Fibroblast of skin of back (primary cell): ENCODE results near the gene DRAP1.
"Not testable (repeated sequence)": the region's sequence is repeated elsewhere in the genome, so short reads cannot be mapped to it uniquely, and the experiment has no call there.

Experiments used
- DNase-seq: peaks from one replicate; pipeline ENCODE4 v3.0.0-alpha.2; 2013

The DRAP1 gene

DNA sequence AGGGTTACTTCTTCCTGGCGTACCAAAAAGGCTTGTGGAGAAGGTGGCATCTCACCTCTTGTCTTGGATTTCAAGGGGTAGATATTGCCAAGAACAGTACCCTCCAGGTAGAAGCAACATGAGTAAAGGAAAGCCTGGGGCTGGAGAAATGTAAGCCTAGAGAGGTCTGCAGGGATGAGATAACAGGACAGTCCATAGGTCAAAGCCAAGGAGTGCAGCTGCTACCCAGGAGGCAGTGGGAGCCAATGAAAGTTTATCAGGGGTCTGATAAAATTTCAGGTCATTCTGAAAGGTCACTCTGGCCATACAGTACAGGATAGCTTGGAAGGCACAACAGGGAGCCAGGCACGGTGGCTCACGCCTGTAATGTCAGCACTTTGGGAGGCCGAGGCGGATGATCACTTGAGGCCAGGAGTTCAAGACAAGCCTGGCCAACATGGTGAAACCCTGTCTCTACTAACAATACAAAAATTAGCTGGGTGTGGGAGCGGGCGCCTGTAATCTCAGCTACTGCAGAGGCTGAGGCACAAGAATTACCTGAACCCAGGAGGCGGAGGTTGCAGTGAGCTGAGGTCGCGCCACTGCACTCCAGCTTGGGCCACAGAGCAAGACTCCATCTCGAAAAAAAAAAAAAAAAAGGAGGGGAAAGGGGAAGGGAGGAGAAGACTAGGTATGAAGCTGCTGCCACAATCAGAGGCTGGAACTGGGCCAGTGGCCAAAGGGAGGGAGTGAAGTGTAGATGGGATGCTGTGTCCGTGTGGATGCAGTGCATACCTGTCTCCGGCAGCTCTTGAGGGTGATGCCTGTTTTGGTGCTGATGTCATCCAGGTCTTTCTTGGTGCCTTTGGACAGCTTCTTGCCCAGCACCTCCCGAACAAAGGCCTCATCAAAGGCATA is 32.2 kb upstream of the DRAP1 start:
- no peak for DNase-seq

DNA sequence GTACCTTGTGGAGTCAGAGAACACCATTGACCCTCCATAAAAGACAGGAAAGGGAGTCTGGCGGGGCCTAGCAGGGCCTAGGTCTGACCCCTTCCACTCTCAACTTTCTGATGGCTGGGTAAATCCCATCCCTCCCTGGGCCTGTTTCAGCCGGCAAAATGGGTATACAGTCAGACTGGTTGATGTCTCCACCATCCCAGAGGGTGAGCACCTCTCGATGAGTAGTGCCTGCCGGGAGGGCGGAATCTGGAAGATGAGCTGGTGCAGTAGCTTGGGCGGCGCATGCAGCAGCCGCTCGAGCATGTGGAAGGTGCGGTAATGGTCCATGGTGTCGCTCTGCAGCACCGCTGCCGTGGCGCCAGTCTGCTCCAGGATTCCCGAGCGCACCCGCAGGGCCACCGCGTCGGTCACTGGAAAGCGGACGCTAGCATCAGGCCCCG is 31.5 kb upstream of the DRAP1 start:
- no peak for DNase-seq

DNA sequence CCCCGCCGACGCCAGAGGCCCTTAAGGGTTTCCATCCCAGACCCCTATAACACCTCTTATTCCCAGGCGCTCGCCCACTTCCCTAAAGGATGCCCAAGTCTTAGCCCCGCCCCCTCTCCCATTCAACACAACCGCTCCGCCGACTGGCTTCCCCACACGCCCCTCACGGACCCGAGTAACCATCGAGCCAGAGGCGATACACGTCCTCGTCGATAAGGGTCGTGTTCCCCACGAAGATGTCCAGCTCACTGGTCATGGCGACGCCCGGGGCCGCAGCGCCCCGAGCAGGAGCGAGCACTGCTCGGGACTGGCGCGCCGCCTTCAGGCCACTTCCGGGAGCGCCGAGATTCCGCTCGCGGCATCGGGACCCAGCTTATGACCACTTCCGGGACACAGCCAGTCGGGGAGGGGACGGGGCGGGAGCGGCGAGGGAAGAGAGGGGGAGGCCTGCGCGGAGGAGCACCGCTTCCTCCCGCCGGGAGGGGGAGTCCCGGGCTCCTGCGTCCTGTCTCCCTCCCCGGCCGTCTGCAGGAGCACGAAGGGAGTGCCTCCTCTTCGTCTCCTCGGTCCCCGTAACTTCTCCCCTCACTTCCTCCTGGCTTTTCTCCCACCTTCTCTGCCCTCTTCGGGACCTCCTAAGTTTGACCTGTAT is 30.9 kb upstream of the DRAP1 start, which contains the start of gene FIBP:
TSS of gene FIBP (minus strand) at position 309 of the 652 bp plus-strand sequence. CDS start at position 256, 53 bp downstream.
- peak; percentile 97 for DNase-seq

DNA sequence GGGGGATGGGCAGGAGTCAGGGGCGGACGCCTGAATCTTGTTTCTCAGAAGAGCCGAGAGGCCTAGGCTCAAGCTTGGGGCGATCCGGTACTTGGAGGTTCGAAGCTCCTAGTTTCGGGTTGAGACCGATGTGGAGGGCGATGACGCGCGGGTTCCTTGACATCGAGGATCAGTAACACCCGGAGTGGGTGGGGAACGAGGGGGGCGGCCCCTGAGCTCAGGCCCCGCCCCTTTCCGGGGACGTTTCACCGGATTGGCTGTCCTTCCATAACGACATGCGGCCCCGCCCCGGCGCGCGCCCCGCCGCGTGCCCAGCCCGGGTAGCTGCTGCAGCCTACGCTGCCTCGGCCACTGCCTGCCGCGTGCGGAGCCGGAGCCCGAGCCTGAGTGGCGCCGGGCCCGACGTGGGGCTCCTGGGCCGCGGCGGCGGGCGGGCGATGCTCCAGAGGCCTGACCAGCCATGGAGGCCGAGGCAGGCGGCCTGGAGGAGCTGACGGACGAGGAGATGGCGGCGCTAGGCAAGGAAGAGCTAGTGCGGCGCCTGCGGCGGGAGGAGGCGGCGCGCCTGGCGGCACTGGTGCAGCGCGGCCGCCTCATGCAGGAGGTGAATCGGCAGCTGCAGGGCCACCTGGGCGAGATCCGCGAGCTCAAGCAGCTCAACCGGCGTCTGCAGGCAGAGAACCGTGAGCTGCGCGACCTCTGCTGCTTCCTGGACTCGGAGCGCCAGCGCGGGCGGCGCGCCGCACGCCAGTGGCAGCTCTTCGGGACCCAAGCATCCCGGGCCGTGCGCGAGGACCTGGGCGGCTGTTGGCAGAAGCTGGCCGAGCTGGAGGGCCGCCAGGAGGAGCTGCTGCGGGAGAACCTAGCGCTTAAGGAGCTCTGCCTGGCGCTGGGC is 28.7 kb upstream of the DRAP1 start, which contains the start of gene CCDC85B:
TSS of gene CCDC85B (plus strand) at position 350 of the 895 bp plus-strand sequence. CDS start at position 461, 111 bp downstream.
- peak; percentile 96 for DNase-seq

DNA sequence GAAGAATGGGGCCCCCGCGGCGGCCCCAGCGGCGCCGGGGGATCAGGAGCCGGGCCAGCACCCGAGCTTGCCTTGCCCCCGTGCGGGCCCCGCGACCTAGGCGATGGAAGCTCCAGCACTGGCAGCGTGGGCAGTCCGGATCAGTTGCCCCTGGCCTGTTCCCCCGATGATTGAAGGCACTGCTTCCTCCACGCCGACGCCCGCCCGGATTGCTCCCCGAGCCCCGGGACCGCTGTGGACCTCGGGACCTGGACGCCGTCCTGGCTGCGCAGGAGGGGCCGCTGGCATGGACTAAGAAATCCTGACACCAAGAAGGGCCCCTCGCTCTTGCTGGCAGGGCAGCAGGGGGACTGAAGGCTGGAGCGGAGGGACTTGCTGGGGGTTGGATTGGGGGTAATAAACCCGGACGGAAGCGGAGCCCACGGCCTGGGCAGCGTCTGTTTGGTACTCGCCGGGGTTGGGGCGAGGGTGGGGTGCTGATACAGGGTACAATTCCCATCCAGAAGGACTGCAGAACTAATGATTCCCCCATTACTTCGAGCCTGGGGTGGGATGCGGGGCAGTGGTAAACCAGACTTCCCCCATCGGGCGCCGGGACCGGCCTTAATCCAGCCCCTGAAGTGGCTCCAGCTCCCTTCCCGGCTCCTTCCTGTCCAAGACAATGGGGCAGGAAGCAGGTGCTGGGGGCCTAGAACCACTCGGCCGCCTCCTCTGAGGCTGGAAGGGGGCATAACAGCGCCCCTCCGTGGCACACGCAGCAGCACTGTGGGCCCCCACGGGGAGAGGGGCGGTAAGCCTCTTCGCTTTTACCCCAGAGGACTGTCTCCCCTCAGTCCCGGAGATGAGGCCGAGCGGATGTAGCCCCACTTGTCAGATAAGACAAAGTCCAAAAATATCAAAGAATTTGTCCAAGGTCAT is 27.7 kb upstream of the DRAP1 start:
- DNase-seq, result peak; percentile 43

DNA sequence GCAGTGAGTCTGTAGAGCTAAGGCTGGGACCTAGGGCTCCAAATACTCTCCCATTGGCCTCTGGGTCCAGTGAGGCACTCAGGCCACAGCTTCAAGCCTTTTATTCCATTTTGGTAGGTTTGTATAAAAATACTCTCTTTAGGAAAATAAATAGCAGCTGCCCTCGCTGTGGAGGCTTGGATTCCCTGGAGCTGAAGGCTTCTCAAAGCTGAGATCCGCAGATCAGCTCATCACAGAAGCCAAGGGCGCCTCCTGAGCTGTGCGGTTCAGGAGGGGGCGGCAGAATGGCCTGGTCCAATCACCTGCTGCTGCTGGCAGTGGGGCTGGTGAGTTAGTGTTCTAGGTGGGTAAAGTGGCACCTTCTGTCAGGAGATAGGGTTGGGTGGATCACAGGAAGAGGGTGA is 27.1 kb upstream of the DRAP1 start:
- not testable (repeated sequence) for DNase-seq

DNA sequence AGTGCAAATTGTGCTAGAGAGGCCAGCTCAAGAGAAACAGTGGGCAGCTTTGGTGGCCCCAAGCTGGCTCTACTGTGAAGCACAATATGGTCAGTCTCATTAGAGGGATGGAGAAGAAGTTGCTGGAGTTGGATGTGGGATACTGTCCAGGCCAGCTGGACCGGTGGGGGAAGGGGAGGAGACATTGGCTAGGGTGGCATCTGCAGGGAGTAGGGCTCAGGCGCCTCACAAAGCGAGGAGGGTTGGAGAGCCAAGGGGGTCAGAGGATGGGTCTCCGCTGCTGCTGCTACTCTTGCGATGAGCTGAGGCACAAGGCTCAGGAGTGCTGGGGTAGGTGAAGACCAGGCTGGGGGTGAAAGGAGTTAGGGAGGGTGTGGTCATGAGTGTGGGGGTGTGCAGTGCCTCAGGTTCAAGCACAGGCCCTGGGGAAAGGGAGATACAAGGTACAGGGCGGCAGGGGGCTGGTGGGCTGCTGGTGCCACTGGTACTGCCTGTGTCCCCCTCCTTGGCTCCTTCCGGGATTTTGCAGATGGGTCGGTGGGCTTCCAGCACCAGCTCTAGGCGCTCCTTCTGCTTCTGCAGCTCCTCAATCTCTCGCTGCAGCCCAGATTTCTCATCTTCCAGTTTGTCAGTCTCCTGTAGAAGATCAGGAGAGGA is 26.4 kb upstream of the DRAP1 start:
- DNase-seq, result no peak

DNA sequence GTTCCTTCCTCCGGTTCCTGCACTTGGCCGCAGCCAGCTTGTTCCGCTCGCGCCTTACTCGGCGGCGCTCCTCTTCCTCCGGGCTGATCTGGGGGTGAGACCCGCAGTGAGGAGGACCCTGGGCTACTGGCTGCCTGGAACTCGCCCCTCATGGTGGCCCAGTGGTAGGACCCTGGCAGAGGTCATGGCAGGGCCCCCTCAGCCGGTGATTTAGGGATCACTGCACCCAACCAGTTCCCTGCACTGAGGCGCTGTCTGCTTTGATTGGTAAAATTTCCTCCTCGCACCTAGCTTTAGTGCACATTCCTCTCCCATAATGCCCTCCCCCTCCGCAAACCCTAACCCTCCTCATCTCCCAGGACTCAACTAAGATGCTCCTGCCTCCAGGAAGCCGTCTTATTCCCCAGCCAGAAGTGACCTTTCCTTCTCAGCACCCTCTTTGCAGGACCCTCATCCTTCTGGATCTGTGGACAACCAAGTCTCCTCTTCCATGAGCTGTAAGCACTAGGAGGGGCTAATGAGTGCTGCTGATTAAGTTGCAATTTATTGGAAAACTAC is 25.1 kb upstream of the DRAP1 start:
- DNase-seq, result no peak

DNA sequence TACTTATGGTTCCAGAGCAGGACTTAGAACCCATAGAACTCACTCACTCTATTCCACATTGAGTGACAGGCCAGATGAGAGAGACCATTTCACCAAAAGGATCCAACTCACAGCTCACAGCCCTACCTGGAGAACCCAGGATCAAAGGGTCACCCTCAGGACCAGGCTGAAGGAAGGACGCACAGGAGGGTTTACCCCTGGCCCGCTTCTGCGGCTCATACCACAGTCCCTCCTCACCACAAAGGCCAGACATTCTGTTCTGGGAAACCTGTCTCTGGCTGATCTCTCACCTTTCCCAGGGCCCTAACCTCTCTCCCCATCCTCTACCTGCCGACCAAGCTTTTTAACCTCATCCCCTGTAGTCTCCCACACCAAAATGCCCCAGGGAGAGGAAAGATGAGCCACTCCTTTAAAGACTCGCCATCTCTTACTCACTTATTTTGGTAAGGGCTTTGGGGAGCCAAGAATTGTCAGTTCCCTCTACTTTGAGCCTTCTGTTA is 23.7 kb upstream of the DRAP1 start:
- DNase-seq, result no peak

DNA sequence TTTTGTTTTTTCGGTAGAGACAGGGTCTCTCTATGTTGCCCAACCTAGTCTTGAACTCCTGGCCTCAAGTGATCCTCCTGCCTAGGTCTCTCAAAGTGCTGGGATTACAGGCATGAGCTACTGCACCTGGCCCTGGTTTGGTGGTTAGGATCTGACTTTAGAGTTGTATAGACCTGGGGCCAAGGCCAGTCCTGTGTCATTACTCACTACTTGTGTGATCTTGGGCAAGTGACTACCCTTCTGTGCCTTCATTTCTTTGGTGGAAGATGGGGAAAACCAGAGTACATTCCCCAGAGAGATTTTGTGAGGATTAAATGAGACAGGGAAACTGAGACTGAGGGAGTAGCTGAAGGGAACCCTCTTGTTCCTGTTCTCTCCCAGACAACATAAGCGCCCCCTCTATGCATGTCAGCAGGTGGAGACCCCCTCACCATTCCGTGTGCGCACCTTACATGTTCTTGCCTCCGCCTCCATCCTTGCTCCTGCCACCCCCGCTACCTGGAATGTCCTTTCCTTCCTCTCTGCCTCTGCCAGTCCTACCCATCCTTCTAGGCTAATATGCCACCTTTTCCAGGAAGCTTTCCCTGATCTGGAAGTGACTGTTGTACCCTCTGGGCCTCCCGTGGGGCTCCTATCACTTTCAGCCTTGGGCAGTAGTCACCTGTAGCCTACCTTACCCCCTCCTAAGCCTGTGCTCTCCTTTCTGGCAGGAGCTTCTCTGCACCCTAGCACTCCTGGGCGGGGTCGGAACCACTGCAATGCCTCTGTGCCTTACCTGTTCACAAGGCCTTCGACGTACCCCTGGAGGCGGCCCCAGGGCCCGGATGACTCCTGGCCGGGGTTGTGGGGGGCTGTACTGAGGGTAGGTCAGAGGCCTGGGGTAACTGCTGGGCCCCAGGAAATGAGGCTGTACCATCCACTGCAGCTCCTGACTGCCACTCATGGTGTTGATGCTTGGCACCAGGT is 22.9 kb upstream of the DRAP1 start:
- no peak for DNase-seq

DNA sequence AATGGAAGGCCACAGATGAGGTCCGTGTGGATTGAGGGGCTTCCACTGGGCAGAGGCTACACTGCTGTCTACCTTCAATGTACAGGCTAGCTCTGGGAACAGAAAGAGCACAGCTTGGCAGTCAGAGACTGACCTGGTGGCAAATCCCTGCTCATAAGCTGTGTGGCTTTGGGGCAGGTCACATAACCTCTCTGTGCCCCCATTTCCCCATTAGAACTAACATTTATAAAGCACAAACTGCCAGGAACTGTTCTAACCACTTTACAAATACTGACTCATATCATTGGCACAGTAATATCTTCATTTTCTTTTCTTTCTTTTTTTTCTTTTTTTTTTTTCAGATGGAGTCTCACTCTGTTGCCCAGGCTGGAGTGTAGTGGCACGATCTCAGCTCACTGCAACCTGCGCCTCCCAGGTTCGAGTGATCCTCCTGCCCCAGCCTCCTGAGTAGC is 22.2 kb upstream of the DRAP1 start:
- no peak for DNase-seq

DNA sequence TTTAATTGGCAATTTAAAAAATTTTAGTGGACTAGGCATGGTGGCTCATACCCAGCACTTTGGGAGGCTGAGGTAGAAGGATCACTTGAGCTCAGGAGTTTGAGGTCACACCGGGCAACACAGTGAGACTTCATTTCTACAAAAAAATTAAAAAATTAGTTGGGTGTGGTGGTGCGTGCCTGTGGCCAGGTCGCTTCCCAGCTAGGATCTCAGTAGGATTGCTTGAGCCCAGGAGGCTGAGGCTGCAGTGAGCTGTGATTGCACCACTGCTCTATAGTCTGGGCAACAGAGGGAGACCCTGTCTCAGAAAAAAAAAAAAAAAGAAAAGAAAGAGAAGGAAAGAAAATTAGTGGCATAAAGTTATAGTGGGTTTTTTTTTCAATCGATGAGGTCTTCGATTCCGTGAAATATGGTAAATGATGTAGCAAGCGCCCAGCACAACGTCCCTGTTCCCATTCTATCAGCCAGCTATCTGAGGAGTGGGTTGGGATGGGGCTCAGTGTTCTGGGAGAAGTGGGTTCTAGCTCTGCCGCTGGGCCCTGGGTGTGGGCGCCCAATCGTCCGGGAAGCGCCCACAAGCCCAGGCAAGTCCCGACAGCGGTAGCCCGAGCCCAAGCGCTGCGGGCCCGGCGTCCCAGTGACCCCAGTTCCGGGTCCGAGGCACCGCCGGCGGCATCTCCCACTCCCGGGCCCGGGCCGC is 20.4 kb upstream of the DRAP1 start:
- no peak for DNase-seq

DNA sequence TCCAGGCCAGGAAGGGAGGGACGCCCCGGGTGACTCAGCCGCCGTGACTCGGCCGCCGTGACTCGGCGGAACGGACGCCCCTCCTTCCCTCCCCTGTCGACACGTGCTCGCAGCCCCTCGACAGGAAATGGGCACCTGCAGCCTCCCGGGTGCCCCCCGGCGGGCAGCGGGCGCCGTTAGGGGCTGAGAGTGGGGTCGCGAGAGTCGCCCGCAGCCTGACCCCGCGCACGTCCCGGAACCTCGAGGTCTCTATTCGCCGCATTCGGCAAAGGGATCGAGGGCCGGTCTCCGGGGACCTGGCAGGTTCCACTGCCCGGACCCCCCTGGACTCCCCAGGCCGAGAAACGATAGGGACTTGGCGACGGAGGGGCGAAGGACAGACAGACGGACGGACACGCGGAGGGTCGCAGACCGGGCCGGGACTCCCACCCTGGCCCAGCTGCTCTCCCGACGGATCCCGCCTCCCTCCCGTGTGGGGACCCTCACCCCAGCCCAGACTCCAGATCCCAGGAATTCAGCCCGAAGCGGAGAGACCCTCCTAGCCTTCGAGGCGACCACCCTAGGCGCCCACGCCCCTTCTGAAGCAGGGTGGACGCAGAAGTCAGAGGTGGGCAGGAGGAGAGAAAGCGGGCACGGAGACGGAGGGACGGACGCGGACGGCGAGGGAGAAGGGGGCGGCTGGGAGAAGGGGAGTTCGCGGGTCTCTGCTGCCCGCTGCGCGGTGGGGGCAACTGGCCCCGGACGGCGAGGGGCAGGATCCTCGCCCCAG is 19.7 kb upstream of the DRAP1 start:
- DNase-seq, result peak; percentile 88

DNA sequence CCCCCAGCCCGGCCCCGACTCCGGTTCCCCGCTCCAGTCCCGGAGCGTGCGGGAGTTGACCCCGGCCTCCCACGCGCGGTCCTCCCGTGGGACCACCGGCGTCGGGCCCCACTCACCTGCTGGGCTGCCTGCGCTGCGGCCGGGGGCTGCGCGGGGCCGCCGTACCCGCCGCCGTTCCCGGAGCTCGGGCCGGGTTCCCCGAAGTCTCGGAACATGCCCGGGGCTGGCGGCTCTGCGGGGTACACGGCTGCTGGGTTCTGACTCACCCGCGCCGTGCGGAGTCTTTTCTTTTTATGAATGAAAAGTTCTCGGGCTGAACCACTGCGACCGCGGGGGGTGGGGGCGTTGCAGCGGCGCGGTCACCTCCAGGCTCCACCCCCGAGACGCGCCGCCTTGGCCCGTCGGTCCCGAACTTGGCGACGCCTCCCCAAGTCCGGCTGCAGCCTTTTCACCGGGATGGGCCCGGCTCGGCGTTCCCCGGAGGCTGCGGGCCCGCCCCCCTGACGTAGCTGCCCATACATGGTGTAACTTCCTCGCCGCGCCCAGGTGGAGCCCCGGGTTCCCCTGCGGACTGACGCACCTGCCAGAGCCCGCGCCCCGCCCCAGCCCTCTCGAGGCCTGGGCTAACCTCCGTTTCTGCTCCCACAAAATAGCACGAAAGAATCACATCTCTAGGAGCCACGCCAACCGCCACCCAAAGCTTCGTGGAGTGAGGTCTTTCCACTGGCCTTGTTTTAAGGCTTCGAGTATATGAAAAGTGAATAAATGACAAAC is 18.9 kb upstream of the DRAP1 start, which contains the start of gene FOSL1:
TSS of gene FOSL1 (minus strand) at position 264 of the 774 bp plus-strand sequence. CDS start at position 215, 49 bp downstream.
- peak; percentile 97 for DNase-seq

DNA sequence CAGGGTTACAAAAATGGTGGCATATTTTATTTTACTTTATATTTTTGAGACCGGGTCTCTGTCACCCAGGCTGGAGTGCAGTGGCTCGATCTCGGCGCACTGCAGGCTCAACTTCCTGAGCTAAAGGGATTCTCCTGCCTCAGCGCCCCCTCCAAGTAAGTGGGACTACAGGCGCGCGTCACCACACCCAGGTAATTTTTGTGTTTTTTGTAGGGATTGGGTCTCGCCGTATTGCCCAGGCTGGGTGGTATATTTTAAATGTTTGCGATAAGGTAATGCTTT is 18.4 kb upstream of the DRAP1 start:
- DNase-seq, result no peak

DNA sequence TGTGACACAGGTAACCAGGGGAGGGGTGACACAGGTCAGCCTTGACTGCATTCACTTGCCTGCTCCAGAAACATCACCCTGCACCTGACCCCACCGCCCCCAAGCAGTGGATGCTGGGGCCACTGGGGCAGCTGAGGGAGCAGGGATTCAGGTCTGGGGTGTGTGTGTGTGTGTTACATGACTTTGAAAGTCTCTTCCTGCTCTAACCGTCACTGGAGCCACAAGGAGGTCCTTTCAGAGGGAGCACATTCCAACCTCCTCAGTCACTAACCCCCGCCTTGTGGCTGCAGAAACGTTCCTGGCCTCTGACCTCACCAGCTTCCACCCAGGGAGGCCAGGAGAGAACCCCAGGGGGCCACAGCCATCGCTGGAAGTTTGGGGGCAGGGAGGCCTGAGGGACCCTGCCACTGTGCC is 16.2 kb upstream of the DRAP1 start:
- DNase-seq, result peak; percentile 98

DNA sequence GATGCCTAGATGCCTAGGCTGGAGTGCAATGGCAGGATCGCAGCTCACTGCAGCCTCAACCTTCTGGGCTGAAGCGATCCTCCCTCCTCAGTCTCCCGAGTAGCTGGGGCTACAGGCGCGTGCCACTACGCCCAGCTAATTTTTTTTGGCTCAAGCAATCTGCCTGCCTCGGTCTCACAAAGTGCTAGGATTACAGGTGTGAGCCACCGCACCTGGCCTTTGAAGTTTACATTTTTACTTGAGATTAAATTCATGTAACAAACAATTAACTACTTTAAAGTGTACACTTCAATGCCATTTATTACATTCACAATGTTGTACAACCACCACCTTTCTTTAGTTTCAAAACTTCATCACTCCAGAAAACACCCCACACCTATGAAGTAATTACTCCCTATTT is 15.5 kb upstream of the DRAP1 start:
- no peak for DNase-seq
